ENCODE results near the gene INTS2.
"Not testable (repeated sequence)": the region's sequence is repeated elsewhere in the genome, so short reads cannot be mapped to it uniquely, and the experiment has no call there.

Gene INTS2, protein sequence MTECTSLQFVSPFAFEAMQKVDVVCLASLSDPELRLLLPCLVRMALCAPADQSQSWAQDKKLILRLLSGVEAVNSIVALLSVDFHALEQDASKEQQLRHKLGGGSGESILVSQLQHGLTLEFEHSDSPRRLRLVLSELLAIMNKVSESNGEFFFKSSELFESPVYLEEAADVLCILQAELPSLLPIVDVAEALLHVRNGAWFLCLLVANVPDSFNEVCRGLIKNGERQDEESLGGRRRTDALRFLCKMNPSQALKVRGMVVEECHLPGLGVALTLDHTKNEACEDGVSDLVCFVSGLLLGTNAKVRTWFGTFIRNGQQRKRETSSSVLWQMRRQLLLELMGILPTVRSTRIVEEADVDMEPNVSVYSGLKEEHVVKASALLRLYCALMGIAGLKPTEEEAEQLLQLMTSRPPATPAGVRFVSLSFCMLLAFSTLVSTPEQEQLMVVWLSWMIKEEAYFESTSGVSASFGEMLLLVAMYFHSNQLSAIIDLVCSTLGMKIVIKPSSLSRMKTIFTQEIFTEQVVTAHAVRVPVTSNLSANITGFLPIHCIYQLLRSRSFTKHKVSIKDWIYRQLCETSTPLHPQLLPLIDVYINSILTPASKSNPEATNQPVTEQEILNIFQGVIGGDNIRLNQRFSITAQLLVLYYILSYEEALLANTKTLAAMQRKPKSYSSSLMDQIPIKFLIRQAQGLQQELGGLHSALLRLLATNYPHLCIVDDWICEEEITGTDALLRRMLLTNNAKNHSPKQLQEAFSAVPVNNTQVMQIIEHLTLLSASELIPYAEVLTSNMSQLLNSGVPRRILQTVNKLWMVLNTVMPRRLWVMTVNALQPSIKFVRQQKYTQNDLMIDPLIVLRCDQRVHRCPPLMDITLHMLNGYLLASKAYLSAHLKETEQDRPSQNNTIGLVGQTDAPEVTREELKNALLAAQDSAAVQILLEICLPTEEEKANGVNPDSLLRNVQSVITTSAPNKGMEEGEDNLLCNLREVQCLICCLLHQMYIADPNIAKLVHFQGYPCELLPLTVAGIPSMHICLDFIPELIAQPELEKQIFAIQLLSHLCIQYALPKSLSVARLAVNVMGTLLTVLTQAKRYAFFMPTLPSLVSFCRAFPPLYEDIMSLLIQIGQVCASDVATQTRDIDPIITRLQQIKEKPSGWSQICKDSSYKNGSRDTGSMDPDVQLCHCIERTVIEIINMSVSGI

DNA sequence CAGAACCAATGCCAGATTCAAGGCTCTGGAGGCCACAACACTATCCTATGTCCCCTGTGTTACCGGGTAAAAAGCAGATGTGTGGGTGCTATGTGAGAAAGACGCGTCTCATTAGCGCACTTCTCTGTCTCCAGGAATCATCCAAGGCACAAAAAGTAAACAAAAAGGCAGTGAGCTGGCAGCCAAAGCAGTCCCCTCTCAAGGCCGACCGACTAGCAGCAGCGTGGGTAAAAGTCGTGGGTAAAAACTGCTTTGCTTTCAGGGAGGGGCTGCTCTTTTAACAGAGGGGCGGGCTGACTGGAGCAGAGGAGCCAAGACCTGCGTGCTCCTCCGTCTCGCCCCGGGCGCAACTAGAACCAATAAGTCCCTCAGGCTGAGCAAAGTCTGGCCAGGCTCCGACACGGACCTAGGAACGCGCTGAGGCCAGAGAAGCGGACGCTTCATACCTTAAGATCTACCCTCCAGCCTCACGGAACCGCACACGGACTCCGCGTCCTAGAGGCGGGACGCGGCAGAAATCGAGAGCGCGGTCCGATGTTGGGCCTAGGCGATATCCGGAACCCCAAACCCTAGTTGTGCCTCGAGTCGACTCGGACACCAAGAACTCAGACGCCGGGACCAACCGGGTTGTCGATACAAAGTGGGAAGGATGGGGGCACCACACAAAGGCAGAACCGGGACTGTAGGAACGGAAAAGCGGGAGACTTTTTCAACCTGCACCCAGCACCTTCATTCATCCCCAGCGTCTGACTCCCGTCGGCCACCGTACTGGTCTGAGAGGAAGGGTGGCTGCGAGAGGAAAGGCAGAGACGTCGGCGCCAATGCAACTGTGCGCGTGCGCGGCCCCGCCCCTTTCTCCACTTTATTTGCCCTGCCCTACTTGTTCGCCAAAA, at the start of gene INTS2:
INTS2 (minus strand) TSS at position 775 of the 893 bp plus-strand sequence. CDS start 1,338 bp downstream, outside the sequence.
- DNase-seq: peak; percentile 85

DNA sequence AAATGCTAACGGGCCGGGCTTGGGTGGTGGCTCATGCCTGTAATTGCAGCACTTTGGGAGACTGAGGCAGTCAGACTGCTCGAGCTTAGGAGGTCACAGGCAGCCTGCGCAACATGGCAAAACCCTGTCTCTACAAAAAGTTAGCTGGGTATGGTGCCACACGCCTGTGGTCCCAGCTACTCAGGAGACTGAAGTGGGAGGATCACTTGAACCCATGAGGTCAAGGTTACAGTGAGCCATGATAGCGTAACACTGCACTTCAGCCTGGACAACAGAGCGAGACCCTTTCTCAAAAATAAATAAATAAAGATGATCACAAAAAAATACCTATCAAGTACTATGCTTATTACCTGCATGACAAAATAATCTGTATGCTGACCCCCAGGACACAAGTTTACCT, 46.3 kb upstream of the INTS2 start:
- no peak for DNase-seq

DNA sequence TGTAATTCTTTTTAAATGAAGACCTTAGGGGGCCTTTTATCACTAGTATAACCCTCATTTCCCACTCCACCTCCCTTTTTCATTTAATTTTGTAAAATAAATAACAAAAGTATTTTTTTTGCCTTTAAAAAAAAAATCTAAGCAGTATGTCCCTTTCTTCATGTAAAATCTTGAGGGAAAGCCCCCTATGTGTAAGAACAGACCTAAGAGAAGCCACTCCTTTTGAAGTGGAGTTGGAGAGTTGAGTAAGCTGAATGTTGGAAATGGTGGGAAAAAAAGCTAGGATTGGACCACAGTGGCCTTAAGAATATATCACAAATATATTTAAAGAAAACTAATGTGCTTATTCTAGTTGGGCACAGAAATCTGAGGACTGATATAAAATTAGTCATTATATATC, 44.5 kb upstream of the INTS2 start:
- no peak for DNase-seq

DNA sequence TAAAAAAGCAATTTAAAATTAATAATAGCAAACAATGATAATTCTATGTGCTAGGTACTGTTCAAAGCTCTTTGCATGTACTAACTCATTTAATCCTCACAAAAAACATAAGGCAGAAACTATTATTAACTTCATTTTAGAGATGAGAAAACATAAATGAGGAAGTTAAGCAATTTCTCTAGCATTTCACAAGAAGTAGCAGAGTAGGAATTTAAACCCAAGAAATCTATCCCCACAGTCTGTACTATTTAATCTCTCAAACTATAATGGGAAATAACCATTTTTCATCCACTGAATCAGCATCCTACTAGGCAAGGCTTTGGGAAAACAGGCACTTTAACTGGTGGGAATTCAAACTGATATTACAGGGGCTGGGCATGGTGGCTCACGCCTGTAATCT, 42.2 kb upstream of the INTS2 start:
- DNase-seq: no peak

DNA sequence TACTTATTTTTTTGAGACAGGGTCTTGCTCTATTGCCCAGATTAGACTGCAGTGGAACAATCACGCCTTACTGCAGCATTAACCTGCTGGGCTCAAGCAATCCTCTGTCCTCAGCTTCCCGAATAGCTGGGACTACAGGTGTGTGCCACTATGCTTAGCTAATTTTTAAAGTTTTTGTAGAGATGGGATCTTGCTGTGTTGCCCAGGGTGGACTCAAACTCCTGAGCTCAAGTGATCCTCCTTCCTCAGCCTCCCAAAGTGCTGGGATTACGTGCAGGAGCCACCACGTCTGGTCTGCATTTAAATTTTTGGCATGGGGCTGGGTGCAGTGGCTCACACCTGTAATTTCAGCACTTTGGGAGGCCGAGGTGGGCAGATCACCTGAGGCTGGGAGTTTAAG, 41.0 kb upstream of the INTS2 start:
- no peak for DNase-seq

DNA sequence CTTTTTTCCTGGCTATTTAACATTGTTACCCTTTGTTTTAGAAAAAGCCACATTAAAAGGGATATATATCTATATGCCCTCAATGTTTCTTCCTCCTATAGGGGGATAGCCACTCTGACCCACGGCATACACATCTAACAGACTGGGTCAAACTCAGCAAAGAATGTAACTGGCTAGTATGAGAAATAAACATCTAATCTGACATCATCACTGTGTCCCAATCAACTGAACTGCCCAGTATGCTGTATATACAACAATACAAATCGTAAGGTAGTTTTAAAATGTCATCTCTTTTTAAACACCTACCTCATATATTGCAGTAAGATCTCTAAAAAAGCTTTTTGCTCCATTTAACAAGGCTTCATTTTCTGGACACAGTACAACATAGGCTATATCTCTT, 39.9 kb upstream of the INTS2 start:
- no peak for DNase-seq

DNA sequence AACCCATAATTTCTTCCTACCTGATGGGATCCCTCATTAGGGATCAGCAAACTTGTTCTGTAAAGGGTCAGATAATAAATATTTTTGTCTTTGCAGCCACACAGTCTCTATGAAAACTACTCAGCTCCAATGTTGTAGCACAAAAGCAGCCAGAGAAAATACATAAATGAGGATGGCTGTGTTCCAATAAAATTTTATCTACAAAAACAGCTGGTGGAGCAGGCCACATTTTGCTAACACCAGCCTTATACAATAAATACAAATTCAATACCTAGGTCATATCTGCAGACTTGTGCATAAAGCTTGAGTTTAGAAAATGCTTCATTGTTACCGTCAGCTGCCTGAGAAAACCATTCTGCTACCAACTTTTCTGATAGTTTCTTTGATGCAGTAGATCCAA, 38.4 kb upstream of the INTS2 start:
- DNase-seq: peak; percentile 9

DNA sequence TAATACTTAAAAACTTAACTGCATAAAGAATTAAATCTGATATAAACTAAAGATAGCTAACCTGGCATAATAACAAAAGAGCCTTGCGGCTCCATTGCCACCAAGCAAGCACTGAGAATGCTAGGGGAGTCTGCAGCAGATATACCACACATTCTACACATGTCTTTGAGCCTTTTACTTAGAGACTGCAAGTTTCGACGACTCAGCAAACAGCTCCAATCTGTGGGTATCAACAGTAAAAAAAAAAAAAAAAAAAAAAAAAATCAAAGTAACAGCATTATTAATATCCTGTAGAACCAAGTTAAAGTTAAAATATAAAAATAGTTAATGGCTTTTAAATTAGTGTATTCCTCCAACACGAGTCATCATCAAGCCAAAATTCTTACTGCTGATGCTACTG, 27.8 kb upstream of the INTS2 start:
- no peak for DNase-seq

DNA sequence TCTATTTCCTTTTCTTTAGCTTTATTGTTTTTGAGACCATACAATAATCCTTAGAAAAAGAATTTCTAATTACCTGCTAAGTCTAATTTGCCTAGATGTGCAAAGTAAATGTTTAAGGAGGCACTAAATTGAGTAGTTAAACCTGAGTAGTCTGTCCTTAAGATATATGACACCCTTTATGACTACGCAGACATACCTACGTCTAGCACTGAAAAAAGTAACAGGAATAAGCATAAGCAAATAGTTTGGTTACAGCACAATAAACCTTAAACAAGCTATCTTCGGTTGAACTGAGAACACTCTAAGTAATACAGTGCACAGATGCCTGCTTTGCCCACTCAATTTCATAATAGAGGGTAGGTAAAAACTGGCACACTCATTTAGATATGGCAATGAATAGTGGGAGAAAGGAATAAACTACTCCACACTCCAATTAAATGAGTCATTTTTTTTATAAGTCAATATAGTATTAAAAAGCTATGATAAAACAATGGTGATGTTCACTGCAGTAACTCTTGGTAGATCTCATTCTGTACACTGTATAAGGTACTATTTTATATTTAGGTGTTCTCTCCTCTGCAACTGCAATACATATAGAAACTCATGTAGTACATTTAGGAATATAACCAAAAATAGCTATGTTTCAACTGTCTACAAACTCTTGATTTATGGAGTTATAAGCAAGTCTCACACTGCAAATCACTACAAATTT, 19.7 kb upstream of the INTS2 start:
- DNase-seq: no peak

DNA sequence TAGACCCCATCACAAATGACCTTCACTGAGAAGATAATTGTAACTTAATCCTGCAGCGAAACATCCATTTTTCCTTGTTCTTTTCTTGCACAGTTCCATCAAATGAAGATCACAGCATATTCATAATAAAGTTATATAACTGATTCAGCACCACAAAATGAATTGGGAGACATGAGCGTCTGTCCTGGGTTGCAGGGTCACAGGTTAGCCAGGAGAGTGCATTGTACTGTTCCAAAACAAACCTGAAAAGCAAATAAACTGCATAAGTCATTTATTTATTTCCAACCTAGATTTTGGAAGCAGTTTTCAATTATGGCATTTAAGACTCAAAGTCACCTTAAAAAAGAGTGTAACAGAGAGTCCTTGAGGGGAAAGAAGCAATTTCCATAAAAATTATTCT, 18.6 kb upstream of the INTS2 start:
- no peak for DNase-seq

DNA sequence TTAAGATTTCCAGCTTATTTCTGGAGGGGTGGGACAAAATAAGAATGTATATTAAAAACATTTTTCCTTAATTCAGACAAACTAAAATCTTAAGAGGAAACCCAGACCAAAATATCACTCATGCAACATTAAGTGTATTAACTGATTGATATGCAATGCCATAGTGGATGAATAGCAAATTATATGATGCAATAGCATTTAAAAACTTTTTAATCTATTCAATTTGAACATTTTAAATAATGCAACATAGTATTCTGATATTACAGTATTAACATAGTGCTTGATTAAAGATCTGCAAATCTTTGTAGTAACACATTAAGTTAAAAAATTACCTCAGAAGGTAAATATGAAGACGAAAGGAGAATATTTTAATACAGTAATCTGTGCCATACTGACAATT, 15.3 kb upstream of the INTS2 start:
- DNase-seq: no peak

DNA sequence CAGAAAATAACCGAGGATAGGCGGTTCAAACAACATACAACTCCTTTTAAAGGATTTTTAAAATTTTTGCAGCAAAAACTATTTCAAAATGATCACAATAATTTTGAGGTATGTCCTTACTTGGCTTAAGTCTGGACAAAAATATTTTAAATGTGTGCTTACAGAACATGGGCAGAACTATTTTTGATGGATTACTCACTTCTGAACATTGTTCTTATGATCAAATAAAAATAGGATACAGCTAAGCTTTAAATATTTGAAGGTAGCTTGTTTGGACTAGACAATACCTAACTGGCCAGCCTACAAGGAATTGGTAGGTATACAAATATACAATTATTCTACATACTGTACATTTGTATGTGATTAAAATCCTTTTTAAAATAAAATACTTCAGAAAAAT, 14.3 kb upstream of the INTS2 start:
- no peak for DNase-seq

DNA sequence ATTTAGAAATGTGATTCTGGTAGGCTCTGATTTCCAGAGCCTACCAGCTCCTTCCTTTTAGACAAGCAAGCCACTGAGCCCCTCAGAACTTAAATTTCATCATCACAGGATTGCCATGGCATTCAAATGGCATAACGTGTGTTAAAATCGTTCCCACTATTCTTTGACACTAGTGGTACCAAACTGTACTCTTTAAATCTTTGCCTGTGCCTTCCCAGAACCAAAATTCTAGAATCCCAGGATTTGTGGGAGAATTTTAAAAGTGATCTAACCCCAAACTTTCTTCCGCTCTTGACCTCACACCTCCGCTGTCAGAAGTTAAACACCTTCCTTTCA, 287 bp upstream of the INTS2 start:
- DNase-seq: no peak

DNA sequence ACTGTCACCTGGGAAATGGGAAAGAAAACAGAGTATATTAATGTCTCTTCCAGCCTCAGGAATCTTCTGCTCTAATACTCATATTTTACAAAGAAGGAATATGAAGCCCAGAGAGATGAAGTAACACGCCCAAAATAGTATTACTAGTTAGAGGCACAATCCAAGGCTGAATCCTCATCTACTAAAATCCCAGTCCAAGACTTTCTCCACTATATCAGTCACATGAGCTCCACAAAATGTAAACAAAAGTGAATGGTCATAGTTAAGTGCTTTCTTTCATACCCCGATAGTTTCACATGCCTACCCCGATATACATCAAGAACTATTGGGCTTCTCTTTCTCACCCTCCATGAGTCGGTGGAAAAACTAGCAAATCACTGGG, 965 bp downstream of the INTS2 start:
- no peak for DNase-seq

DNA sequence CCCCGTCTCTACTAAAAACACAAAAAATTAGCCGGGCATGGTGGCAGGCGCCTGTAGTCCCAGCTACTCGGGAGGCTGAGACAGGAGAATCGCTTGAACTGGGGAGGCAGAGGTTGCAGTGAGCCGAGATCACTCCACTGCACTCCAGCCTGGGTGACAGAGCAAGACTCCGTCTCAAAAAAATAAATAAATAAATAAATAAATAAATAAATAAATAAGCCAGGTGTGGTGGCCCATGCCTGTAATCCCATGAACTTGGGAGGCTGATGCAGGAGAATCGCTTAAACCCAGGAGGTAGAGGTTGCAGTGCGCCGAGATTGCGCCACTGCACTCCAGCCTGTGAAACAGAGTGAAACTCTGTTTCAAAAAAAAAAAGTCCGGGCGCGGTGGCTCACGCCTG, 12.6 kb downstream of the INTS2 start:
- DNase-seq: not testable (repeated sequence)

DNA sequence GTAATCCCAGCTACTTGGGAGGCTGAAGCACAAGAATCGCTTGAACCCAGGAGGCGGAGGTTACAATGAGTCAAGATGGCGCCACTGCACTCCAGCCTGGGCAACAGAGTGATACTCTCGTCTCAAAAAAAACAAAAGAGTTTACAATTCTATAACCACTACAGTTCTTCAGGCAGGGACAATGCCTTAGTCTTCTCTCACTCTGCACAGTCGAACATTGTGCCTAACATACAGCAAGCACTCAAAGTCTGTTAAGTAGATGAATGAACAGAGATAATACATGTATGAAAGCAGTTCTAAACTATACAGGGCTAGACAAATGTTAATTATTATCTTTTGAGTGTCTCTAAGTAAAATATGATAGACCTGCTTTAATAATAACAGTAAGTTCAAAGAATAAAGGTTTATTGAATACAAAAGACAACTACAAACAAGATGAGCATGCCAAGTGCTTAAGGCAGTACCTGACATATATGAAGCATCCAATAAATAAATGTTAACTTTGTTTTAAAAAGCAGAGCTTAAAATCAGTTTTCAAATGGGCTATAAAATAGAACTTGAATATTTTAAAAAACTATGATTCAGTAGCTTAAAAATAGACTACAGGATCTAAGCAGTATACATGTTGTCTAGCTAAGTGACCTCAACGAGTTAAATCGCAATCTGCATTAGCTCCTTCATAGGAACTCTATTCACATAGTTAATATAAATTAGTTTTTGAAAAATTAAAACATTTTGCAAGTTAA, 19.3 kb downstream of the INTS2 start:
- DNase-seq: no peak

DNA sequence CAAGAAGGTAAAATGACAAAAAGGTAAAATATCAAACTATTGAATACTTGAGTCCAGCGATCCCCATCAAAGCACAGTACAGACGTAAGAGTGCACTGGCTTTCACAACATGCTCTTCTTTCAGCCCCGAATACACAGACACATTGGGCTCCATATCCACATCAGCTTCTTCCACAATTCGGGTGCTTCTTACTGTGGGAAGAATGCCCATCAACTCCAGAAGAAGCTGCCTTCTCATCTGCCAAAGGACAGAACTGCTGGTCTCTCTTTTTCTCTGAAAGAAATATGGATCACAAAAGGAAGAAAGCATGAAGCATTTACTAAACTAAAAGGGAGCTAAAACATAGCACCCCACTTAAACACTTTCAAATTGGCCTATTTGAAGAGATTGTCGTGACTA, 20.4 kb downstream of the INTS2 start:
- no peak for DNase-seq

DNA sequence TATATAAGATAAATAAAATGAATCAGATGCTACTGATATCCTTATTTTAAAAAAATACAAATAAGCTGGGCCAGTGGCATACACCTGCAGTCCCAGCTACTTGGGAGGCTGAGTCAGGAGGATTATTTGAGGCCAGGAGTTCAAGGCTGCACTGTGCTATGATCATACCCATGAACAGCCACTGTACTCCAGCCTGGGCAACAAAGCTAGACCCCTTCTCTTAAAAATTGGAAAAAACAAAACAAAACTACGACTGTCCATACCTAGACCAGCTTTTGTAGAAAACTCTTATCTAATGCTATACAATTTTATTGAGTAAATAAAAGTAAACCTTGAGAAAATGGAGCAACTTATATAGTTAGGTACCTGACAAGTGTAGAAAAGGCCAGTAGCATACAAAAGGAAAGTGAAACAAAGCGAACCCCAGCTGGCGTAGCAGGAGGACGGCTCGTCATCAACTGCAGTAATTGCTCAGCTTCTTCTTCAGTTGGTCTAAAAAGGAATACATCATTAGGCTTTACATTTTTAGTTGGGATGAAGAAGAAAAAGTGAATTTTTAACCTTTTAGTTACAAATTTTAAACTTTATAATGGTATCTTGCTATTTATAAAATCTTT, 23.6 kb downstream of the INTS2 start:
- DNase-seq: no peak

DNA sequence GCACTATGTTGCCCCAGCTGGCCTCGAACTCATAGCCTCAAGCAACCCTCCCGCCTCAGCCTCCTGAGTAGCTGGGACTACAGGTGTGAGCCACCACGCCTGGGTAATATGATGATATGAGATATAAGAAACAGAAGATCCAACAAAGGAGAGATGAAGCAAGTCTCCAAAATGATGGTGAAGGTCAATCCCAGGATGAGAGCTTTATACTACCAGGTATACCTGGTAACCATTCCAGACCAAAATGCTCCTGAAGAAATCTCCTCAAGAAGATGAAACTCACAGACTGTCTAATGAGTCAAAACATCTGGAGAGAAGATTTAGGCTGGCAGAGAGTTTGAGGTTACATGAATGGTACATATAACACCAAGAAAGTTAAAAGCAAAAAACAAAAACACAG, 24.5 kb downstream of the INTS2 start:
- no peak for DNase-seq

DNA sequence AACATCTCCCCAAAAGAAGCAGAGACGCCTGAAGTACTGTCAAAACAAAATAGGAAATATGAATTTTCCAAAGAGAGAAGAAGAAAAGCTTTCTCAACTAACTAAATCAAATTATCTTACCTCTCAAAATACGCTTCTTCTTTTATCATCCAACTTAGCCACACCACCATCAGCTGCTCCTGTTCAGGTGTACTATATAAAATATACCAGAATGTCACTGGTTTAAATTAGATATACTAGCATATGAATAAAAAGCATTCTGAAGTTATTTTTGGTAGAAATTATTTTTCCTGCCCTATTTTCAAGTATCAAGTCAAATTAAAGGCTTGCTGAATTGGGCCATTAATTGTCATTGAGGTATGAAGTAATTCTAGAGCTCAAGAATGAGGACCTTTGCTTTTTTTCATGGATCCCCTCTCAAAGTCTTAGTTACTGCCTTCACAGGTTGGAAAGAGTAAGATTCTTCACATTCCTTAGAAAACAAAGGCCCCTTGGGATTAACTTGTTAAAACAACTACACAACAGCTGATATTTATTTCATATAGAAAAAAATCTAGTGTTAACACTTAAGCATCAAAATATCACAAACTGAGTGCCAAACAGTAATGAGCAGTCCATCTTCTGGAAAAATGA, 30.1 kb downstream of the INTS2 start:
- DNase-seq: no peak
